Melanocyte of skin (primary cell): ENCODE measurements around the gene FRS2. TPM values are rescaled to one million over a fixed set of nuclear protein-coding genes. Genes with fewer than 3 reads are reported as not detected.

Experiments
- small RNA-seq, 2 donors: library from RNA; depleted of rRNA; stranded (forward); fragments of <200 nt; gene quantifications; one replicate each; pipeline ENCODE3, GENCODE V24; 2012
- total RNA-seq, 2 donors: library from RNA; depleted of rRNA; stranded (reverse); fragments of >200 nt; gene quantifications; 2 replicates each; pipeline ENCODE4 v1.2.3, GENCODE V29; 2012

The FRS2 gene, protein sequence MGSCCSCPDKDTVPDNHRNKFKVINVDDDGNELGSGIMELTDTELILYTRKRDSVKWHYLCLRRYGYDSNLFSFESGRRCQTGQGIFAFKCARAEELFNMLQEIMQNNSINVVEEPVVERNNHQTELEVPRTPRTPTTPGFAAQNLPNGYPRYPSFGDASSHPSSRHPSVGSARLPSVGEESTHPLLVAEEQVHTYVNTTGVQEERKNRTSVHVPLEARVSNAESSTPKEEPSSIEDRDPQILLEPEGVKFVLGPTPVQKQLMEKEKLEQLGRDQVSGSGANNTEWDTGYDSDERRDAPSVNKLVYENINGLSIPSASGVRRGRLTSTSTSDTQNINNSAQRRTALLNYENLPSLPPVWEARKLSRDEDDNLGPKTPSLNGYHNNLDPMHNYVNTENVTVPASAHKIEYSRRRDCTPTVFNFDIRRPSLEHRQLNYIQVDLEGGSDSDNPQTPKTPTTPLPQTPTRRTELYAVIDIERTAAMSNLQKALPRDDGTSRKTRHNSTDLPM
- total RNA-seq = 10 to 100 TPM; 36.3 to 39.9 TPM

DNA sequence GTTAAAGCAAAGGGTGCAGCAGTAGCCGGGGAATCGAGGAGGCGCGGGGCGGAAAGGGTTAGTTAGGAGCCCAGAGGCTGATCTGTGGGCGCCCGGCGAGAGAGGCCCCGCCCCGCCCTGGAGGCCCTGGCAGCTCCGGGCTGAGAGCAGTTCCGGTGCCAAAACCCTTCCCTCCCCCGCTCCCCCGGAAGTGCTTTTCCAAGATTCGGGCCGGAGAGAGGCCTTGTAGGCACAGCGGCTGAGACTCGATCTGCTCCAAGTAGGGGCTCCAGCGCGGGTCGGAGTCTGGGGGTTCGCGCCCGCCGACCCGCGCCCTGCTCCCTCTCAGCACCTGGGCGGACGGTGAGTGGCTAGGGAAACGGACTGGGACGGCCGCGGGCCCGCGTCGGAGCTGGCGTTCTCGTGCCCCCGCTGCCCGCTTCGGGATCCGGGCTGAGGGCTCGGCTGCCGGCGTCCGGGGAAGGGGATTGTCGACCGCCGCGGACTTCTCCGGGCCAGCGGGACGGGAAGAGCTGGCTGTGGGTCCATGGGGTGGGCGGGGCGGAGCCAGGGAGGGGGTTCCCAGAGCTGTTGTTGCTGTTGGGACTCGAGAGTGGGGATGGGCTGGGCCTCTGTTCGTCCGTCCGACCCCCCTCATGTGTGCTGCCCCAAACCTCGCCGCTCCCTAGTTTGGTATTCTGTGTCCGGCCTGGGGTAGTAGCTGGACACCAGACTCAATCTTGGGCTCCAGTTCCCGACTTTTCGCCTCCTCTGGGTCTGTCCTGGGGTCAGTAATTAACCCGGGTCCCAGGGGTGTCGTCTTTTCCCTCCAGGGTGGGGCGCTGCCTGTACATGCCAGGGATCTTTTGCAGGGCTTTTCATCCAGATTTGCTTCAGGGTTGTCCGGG is at the start of gene FRS2:
Gene FRS2 (plus strand): TSS at position 200 of the 887 bp plus-strand sequence. CDS start 98,643 bp downstream, outside the sequence.

DNA sequence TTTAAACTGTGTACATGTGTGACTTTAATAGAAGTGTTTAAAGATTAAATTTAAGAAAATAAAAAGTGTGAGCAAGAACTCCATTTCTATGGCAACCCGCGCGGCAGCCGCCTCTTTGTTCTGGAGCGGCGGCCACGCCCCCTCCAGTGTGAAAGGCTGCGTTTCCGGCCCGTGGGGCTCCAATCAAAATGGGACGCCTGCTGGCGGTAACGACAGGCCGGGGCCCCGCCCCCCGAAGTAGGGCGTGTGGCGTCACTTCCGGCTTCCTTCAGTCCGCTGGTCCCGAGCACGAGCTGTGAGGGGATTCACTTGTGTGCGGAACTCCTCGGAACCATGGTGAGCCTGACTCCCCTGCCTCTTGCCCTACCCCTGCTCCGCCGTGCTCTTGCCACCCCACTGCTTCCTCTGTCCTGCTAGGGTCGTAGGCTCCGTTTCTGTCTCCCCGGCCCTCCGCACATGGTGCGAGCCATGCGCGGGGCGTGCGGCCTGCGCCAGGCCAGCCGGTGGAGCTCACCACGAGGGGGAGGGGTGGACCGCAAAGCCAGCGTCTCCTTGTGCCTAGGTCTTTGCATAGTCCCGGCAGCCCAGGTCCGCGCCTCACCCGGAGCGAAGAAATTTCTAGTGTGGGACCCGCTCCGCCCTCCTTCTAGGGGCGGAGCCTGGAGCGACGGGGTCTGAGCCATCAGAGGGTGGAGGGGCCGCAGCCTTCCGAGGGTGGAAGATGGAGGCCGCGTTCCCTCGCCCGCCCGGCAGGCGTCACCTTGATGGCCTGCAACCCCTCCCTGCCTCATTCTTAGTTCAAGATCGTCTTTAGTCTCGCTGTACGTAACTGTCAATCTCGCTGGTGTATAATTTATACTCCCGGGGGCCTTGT is 115.2 kb downstream of the FRS2 start, which contains the start of gene CCT2:
Gene CCT2 (plus strand): TSS at position 271 of the 874 bp plus-strand sequence. CDS start 63 bp downstream, at position 334.

DNA sequence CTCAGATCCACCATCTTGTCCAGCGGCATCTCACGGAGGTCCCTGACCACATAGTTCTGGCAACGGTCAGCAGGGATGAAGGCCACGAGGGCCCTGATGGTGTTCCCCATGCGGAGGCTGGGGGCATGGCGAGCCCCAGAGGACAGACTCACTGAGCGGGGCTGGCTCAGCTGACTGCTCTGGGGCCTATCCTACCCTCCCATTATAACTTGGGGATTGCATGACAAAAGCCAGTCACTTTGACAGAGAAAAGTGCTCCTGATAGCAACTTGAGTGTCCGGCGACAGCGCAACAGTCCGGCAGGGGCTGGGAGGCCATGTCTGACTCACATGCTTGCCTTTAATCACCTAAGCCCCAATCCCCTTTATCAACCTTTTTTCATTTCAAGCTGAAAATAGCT is 140.5 kb downstream of the FRS2 start, which contains the start of gene LRRC10:
Gene LRRC10 (minus strand): TSS at position 179 of the 400 bp plus-strand sequence. CDS start 69 bp downstream, at position 110.

Small RNAs within 50 kb of the gene (small RNA-seq; reads per million reads assigned to genes)
- 0 reads per million in 2 donors for gene MIR3913-1

Other genes with a start within 250 kb of the FRS2 start
- 10 to 100 TPM; 17.2 to 29.0 TPM for gene CPSF6, start 230.8 kb upstream of the FRS2 start, total RNA-seq
- gene LYZ, start 122.0 kb upstream of the FRS2 start, total RNA-seq = under 1 TPM; under 0.01 to 0.33 TPM
- gene YEATS4, start 110.6 kb upstream of the FRS2 start, total RNA-seq = 10 to 100 TPM; 18.0 to 18.2 TPM
- 100 to 1,000 TPM; 222 to 430 TPM for gene CCT2, start 115.1 kb downstream of the FRS2 start, total RNA-seq
- not detected for gene LRRC10, start 140.5 kb downstream of the FRS2 start, total RNA-seq
- not detected for gene BEST3, start 228.9 kb downstream of the FRS2 start, total RNA-seq